ENCODE results near the gene CASR.

DNA sequence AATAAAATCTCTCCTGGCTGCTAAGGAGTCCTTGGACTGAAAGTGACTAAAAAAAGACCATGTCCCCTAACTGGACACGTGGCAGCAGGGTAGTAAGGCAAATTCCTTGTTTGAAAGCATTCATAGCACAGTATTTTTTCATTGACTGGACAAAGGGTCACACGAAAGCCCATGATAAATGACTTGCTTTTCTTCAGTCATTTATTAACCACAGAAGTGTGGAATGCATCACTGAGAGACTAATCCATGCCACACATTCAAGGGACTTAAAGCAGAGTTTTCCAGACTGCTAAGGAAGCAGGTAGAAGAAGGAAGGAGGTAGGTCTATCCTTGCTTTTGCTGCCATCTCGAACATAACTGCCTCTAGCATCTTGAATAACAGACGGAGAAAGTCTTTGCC lies 31.2 kb downstream of the CASR start:
- TF ChIP-seq BACH2 (CRISPR knock-in tag; IDR thresholded peaks at IDR 0.05; ENCODE audit: borderline replicate concordance) (no peak), ARNTL (CRISPR knock-in tag; IDR thresholded peaks at IDR 0.05; ENCODE audit: borderline replicate concordance, low read depth) (no peak), ZFP3 (CRISPR knock-in tag; IDR thresholded peaks at IDR 0.05) (no peak), ZNF565 (CRISPR knock-in tag; conservative IDR thresholded peaks at IDR 0.05; ENCODE audit: low read depth) (no peak)
- TF ChIP-seq, protein P1, sequence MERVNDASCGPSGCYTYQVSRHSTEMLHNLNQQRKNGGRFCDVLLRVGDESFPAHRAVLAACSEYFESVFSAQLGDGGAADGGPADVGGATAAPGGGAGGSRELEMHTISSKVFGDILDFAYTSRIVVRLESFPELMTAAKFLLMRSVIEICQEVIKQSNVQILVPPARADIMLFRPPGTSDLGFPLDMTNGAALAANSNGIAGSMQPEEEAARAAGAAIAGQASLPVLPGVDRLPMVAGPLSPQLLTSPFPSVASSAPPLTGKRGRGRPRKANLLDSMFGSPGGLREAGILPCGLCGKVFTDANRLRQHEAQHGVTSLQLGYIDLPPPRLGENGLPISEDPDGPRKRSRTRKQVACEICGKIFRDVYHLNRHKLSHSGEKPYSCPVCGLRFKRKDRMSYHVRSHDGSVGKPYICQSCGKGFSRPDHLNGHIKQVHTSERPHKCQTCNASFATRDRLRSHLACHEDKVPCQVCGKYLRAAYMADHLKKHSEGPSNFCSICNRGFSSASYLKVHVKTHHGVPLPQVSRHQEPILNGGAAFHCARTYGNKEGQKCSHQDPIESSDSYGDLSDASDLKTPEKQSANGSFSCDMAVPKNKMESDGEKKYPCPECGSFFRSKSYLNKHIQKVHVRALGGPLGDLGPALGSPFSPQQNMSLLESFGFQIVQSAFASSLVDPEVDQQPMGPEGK (CRISPR knock-in tag; IDR thresholded peaks at IDR 0.05; ENCODE audit: borderline replicate concordance) = no peak
- TF ChIP-seq, protein P2, sequence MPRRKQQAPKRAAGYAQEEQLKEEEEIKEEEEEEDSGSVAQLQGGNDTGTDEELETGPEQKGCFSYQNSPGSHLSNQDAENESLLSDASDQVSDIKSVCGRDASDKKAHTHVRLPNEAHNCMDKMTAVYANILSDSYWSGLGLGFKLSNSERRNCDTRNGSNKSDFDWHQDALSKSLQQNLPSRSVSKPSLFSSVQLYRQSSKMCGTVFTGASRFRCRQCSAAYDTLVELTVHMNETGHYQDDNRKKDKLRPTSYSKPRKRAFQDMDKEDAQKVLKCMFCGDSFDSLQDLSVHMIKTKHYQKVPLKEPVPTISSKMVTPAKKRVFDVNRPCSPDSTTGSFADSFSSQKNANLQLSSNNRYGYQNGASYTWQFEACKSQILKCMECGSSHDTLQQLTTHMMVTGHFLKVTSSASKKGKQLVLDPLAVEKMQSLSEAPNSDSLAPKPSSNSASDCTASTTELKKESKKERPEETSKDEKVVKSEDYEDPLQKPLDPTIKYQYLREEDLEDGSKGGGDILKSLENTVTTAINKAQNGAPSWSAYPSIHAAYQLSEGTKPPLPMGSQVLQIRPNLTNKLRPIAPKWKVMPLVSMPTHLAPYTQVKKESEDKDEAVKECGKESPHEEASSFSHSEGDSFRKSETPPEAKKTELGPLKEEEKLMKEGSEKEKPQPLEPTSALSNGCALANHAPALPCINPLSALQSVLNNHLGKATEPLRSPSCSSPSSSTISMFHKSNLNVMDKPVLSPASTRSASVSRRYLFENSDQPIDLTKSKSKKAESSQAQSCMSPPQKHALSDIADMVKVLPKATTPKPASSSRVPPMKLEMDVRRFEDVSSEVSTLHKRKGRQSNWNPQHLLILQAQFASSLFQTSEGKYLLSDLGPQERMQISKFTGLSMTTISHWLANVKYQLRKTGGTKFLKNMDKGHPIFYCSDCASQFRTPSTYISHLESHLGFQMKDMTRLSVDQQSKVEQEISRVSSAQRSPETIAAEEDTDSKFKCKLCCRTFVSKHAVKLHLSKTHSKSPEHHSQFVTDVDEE (CRISPR knock-in tag; IDR thresholded peaks at IDR 0.05) = no peak
